ENCODE data around the gene SARDH.

The SARDH gene, protein sequence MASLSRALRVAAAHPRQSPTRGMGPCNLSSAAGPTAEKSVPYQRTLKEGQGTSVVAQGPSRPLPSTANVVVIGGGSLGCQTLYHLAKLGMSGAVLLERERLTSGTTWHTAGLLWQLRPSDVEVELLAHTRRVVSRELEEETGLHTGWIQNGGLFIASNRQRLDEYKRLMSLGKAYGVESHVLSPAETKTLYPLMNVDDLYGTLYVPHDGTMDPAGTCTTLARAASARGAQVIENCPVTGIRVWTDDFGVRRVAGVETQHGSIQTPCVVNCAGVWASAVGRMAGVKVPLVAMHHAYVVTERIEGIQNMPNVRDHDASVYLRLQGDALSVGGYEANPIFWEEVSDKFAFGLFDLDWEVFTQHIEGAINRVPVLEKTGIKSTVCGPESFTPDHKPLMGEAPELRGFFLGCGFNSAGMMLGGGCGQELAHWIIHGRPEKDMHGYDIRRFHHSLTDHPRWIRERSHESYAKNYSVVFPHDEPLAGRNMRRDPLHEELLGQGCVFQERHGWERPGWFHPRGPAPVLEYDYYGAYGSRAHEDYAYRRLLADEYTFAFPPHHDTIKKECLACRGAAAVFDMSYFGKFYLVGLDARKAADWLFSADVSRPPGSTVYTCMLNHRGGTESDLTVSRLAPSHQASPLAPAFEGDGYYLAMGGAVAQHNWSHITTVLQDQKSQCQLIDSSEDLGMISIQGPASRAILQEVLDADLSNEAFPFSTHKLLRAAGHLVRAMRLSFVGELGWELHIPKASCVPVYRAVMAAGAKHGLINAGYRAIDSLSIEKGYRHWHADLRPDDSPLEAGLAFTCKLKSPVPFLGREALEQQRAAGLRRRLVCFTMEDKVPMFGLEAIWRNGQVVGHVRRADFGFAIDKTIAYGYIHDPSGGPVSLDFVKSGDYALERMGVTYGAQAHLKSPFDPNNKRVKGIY

GRCh38 chr9:133737774-133738639 lies at the start of gene SARDH:
SARDH (minus strand) TSS chr9:133738352; CDS start chr9:133734173, 4,179 bp downstream.
- DNase-seq (ENCODE audit: low spot score) = peak; percentile 93

- DNase-seq (ENCODE audit: low spot score) = no peak
Observed at GRCh38 chr9:133787754-133788025, 49.5 kb upstream of the SARDH start.

DNA sequence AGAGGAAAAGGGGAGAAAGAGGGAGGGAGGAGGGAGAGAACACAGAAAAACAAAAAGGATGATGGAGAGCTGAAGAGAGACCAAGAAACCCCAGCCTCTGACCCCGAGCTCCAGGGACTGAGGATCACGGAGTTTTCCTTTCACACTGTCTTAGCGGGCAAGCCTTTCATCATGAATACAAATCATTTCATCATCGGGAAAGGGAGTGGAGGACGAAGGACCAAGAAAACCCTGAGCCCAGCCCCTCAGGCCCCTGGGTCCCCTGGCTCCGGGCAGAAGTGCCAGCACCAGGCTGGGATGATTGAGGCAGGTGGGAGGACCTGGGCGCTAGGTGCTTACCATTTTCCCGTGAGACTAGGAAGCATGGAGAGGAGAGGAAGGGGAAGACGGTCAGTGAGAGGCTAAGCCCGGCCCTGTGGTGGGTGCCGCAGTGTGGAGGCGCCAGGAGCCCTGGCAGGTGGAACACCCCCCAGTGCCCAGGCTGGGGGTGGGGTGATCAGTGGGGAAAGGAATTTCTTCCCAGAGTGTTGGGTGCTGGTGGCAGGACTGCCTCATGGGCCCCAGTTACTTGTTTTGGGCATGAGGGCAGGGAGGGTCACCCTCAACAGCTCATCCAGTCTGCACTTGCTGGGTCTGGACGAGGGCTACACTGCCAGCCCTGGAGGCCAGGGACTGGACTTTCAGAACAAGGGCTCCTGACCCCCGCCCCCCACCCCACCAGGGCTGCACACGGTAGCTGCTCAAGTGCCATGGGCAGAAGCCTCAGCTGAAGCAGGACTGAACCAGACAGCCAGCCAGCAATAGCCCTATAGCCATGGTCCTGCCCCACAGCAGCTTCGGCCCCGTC lies 49.0 kb upstream of the SARDH start:
- DNase-seq (ENCODE audit: low spot score) = no peak

- DNase-seq (ENCODE audit: low spot score) = no peak
Observed at GRCh38 chr9:133786371-133786753, 48.2 kb upstream of the SARDH start.

DNA sequence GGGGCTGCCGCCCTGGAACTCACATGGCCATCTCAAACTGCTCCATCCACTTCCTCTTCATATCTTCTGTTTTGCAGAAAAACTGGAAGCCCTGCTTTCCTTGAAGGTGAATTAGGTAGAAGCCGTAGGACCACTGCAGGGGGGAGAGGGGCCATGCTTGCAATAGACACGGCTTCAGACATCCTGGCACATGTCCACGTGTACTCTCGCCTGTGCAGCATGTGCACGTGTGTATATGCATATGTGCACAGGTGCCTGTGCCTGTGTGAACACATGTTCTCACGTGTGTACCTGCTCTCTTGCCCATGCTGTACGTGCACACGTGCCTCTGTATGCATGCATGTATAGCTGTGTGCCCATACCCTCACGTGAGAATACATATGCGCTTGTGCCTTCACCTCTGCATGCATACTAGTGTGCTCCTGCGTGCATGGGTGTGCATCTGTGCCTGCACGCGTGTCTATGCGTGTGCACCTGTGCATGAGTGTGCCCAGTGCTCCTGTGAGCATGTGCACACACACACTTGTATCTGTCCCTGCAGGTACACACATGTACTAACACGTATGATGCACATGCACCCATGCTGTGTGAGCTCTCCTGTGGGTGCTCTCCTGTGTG lies 47.7 kb upstream of the SARDH start:
- DNase-seq (ENCODE audit: low spot score) = no peak

DNA sequence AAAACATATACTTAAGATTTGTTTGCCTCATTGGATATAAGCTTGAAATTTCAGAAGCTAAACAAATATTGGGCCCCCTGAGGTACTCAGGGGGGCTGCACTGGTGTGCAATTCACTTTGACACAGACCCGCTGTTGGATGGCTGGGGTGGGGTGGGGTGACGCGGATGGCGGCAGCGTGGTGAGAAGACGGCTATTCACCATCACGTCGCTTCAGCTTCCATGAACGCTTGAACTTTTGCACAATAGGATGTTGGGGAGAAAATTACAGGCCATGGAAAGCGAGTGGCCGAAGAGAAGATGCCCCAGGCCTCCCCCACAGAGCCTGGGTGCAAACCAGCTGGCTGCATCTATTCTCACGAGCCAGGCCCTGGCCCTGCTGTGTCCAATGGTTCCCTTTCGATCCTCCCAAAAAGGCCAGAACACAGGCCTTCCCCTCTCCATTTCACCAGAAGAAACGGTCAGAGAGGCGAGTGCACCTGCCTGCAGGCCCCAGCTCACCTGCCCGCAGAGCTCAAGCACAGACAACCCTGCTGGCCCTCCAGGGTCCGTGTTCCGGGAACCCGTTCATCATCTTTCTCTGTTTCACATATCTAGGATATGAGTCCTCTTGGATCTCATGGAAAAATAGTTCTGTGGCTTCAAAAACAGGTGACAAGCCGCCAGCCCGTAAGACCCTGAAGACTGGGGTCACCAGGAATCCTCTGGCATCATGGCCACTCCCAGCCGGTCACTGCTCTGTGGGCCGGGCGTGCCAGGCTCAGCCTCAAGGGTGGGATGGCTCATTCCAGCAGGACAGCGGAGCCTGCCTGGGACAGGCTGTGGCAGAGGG lies 46.8 kb upstream of the SARDH start:
- DNase-seq (ENCODE audit: low spot score) = no peak

DNA sequence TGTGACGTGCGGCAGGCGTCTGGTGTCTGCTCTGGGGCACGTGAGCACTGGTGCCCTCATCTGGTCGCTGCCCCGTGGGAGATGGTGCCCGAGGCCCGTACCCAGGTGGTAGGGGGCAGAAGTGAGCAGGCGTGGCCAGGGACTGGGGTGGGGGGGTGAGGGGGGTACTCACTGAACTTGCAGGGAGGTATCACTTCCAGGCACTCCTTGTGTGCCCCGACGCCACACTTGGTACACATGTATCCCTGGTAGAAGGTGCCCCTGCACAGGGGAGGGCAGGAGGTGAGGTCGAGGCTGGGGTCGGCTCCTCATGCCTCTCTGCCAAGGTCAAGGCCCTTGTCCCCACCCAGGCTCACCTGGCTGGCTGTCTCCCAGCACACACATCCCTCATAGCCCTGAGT lies 45.2 kb upstream of the SARDH start:
- DNase-seq (ENCODE audit: low spot score) = no peak

- DNase-seq (ENCODE audit: low spot score) = peak; percentile 88
Observed at GRCh38 chr9:133782157-133783130, 44.3 kb upstream of the SARDH start.

- no peak for DNase-seq (ENCODE audit: low spot score)
Observed at GRCh38 chr9:133781828-133782135, 43.6 kb upstream of the SARDH start.

DNA sequence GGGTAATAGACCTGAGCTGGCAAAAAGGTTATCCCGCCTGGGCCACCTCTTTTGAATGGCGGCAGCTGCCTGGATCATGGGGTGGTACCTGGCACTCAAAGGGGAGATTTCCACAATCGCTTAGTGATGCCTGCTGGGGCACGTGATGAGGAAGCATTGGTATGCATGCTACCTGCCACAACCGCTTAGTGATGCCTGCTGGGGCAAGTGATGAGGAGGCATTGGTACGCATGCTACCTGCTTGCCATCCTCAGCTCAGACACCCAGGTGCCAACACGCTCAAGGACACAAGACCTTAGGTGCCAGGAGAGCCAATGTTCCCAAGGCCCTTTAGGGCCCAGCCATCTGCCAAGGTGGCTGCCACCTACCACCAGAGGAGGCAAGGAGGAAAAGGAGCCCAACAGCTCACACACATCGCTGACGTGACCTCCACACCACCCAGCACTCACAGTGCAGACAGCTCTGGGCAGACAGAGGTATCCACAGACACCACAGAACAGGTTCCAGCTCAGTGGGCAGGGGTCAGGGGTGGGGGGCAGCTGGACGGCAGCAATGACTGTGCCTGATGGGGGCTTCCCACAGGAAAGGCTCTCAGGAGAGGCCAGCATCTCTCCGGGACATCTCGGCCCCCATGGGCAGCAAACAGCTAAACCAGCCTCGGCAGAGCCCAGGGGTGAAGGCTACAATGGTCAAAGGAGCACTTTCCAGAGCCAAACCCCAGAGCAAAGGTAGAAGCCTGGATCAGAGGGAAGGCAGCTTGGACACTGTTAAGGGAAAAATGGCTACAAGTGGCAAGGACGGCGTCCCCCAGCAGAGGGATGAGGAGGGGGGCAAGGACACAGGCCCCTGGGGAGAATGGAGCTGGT lies 43.0 kb upstream of the SARDH start:
- DNase-seq (ENCODE audit: low spot score) = no peak

GRCh38 chr9:133780404-133780945 lies 42.3 kb upstream of the SARDH start:
- DNase-seq (ENCODE audit: low spot score) = no peak

- no peak for DNase-seq (ENCODE audit: low spot score)
Observed at GRCh38 chr9:133779516-133780403, 41.6 kb upstream of the SARDH start.

DNA sequence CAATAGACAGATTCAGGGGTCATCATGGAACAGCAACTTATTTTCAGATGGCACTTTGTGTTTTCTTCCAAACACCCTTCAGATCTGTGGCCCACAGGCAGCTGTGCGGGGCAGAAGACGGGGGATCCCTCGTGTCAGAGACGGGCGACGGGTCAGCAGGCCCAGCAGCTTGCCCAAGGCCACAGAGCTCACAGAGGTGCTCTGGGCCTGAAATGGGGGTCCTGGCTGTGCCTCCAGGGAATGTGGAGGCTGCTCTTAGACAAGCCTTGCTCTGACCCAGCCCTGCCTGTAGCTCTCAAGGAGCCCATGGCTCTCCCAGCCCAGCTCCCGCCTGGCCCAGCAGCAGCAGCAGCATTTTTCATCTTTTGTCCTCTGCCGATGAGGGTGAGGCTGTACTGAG lies 40.9 kb upstream of the SARDH start:
- DNase-seq (ENCODE audit: low spot score) = no peak

GRCh38 chr9:133778336-133779013 lies 40.3 kb upstream of the SARDH start:
- no peak for DNase-seq (ENCODE audit: low spot score)

DNA sequence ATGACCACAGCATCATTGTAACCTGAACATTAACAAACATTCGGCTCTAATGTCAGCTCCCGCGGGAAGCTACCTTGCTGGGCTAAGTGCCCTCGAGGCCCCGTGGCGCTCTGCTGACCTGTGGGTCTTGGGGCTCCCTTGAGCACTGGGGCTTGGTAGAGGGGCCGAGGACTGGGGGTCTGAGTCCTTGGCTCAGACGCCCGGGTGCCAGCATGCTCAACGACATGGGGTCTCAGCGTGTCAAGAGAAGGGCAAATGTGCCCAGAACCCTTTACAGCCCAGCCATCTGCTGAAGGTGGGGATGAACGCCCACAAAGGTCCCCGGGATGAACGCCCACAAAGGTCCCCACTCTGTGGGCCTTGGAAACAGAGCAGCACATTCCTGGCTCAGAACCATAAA lies 39.7 kb upstream of the SARDH start:
- no peak for DNase-seq (ENCODE audit: low spot score)
